HG03196 (cell line): ENCODE results near the gene TMEM151A.
"Not testable (repeated sequence)": the region's sequence is repeated elsewhere in the genome, so short reads cannot be mapped to it uniquely, and the experiment has no call there.

Source experiments
- ATAC-seq: cut with Tn5 transposase; IDR thresholded peaks from one replicate; pipeline ENCODE4 v1.9.1; 2021; ENCODE audit not compliant: unreplicated experiment

TMEM151A gene

GRCh38 chr11:66297610-66298009, 5.9 kb downstream of the TMEM151A start:
- ATAC-seq = no peak

- no peak for ATAC-seq
These were observed 7.5 kb downstream of the TMEM151A start for GRCh38 chr11:66299186-66299585.

- ATAC-seq = no peak
These were observed 11.0 kb downstream of the TMEM151A start for GRCh38 chr11:66302656-66303055.

GRCh38 chr11:66309475-66309874, 17.8 kb downstream of the TMEM151A start:
- ATAC-seq = no peak

GRCh38 chr11:66310324-66310723, 18.6 kb downstream of the TMEM151A start:
- ATAC-seq = no peak

- not testable (repeated sequence) for ATAC-seq
These were observed 19.2 kb downstream of the TMEM151A start for GRCh38 chr11:66310803-66311440.

- no peak for ATAC-seq
These were observed 19.8 kb downstream of the TMEM151A start for GRCh38 chr11:66311470-66311964.

- ATAC-seq = peak; percentile 70
These were observed 20.4 kb downstream of the TMEM151A start for GRCh38 chr11:66311965-66312548.

GRCh38 chr11:66312549-66313320, 21.0 kb downstream of the TMEM151A start:
- ATAC-seq = peak; percentile 60

GRCh38 chr11:66313321-66314185, 21.9 kb downstream of the TMEM151A start:
- no peak for ATAC-seq

- no peak for ATAC-seq
These were observed 22.4 kb downstream of the TMEM151A start for GRCh38 chr11:66314186-66314501.

GRCh38 chr11:66314561-66315497, 23.1 kb downstream of the TMEM151A start:
- no peak for ATAC-seq

GRCh38 chr11:66315498-66315885, 23.8 kb downstream of the TMEM151A start:
- ATAC-seq = no peak

- ATAC-seq = no peak
These were observed 24.5 kb downstream of the TMEM151A start for GRCh38 chr11:66315921-66316811.

GRCh38 chr11:66316849-66317251, 25.2 kb downstream of the TMEM151A start, which contains the start of gene CD248:
Gene CD248 (minus strand): TSS chr11:66317044. CDS start chr11:66317027, 17 bp downstream.
- ATAC-seq = no peak

GRCh38 chr11:66317322-66317722, 25.6 kb downstream of the TMEM151A start:
- no peak for ATAC-seq

- no peak for ATAC-seq
These were observed 26.3 kb downstream of the TMEM151A start for GRCh38 chr11:66317723-66318599.

GRCh38 chr11:66318600-66318970, 26.9 kb downstream of the TMEM151A start:
- no peak for ATAC-seq
